Smooth muscle cell (in vitro differentiated cells): ENCODE data around the gene SPI1. TPM values are rescaled to one million over a fixed set of nuclear protein-coding genes. Genes with fewer than 3 reads are reported as not detected.
A peak's percentile ranks its signal among the peaks of the same experiment; 100 is the strongest.

Source experiments
- DNase-seq: peaks from one replicate; lab custom pipeline; 2025; ENCODE audit not compliant: unreplicated experiment; lab: John Stamatoyannopoulos, UW
- H2AFZ ChIP-seq: fragments of 200-600 bp; sonication (generic); 2 replicates; pipeline ENCODE4 v1.6.0; 2016; ENCODE audit warnings: antibody characterized with exemption, low read depth, mild to moderate bottlenecking
- H3F3A ChIP-seq: fragments of 200-600 bp; sonication (generic); 2 replicates; pipeline ENCODE4 v1.6.0; 2017; ENCODE audit warnings: antibody characterized with exemption, low read depth
- H3K27ac ChIP-seq: fragments of 200-600 bp; sonication (generic); 2 replicates; pipeline ENCODE4 v1.5.1; 2016; ENCODE audit warnings: low read depth, mild to moderate bottlenecking
- H3K27me3 ChIP-seq: fragments of 200-600 bp; sonication (generic); 2 replicates; pipeline ENCODE4 v1.6.1; 2016; ENCODE audit warnings: low read depth, mild to moderate bottlenecking
- H3K36me3 ChIP-seq: fragments of 200-600 bp; sonication (generic); 2 replicates; pipeline ENCODE4 v1.5.1; 2016; ENCODE audit warnings: low read depth
- H3K4me1 ChIP-seq: fragments of 200-600 bp; sonication (generic); 2 replicates; pipeline ENCODE4 v1.5.1; 2016; ENCODE audit warnings: low read depth
- H3K4me2 ChIP-seq: fragments of 200-600 bp; sonication (generic); 2 replicates; pipeline ENCODE4 v1.6.0; 2016; ENCODE audit warnings: mild to moderate bottlenecking
- H3K4me3 ChIP-seq: fragments of 200-600 bp; sonication (generic); 2 replicates; pipeline ENCODE4 v1.5.1; 2016; ENCODE audit warnings: mild to moderate bottlenecking
- H3K79me2 ChIP-seq: fragments of 200-600 bp; sonication (generic); 2 replicates; pipeline ENCODE4 v1.6.0; 2016; ENCODE audit warnings: low read depth, mild to moderate bottlenecking
- H3K9ac ChIP-seq: fragments of 200-600 bp; sonication (generic); 2 replicates; pipeline ENCODE4 v1.6.0; 2016; ENCODE audit warnings: low read depth
- H3K9me3 ChIP-seq: fragments of 200-600 bp; sonication (generic); replicated peaks from 2 replicates; pipeline ENCODE4 v1.5.1; 2016; ENCODE audit warnings: low read depth
- H4K20me1 ChIP-seq: fragments of 200-600 bp; sonication (generic); 2 replicates; pipeline ENCODE4 v1.6.0; 2016; ENCODE audit warnings: low read depth
- CTCF ChIP-seq: fragments of 200-600 bp; sonication (generic); IDR thresholded peaks from 2 replicates; pipeline ENCODE4 v1.5.1; 2017; ENCODE audit warnings: borderline replicate concordance, mild to moderate bottlenecking, antibody characterized with exemption; ENCODE audit not compliant: insufficient read depth, poor library complexity, severe bottlenecking
- WGBS: methylation state at CpG from one replicate; pipeline ENCODE4 v1.1.7; 2016; ENCODE audit warnings: low lambda C conversion rate; 5-methylcytosine and 5-hydroxymethylcytosine counted together
- polyA plus RNA-seq: library from polyadenylated mRNA; unstranded; fragments of >200 nt; fragmentation: Nextera tagmentation; extraction: Ambion mirVana; gene quantifications from 2 replicates; pipeline ENCODE4 v1.2.1, GENCODE V29; 2016
- total RNA-seq: library from RNA; depleted of rRNA; stranded (reverse); fragments of >200 nt; gene quantifications from 2 replicates; pipeline ENCODE4 v1.2.3, GENCODE V29; 2014

The SPI1 gene
- not detected in 2 replicates for total RNA-seq
- polyA plus RNA-seq, result not detected in 2 replicates

- no peaks in the 10 kb centered on the region for H4K20me1 ChIP-seq
- H3K79me2 ChIP-seq, result no peaks in the 10 kb centered on the region
- H3K4me2 ChIP-seq, result no peak within 1 kb of the TSS
- no peak for DNase-seq
- H3K4me1 ChIP-seq, result no peaks in the 10 kb centered on the region
- no peak within 1 kb of the TSS for H3K27ac ChIP-seq
- no peaks in the 10 kb centered on the region for H3F3A ChIP-seq
- no peak within 1 kb of the TSS for H2AFZ ChIP-seq
- no peaks in the 10 kb centered on the region for H3K9me3 ChIP-seq
- no peaks in the 10 kb centered on the region for H3K36me3 ChIP-seq
- no peak within 1 kb of the TSS for H3K4me3 ChIP-seq
- H3K27me3 ChIP-seq, result no peaks in the 10 kb centered on the region
- no peak within 1 kb of the TSS for H3K9ac ChIP-seq
- 83% methylated on average over 28 of the region's 31 CpGs for WGBS
- TF ChIP-seq CTCF, result no peak
Measured at GRCh38 chr11:47378010-47378835, at the start of gene SPI1. SPI1 (minus strand) TSS chr11:47378547; CDS start chr11:47378353, 194 bp downstream.

- no peak for TF ChIP-seq CTCF
- H3K4me2 ChIP-seq, result peak within 1 kb of the TSS; percentile 100
- H4K20me1 ChIP-seq, result no peaks in the 10 kb centered on the region
- H3K27ac ChIP-seq, result peak within 1 kb of the TSS; percentile 85
- no peaks in the 10 kb centered on the region for H3K27me3 ChIP-seq
- no peaks in the 10 kb centered on the region for H3F3A ChIP-seq
- peak within 1 kb of the TSS; percentile 96 for H3K9ac ChIP-seq
- WGBS, result 2% methylated on average over 59 of the region's 62 CpGs
- peak; percentile 95 for DNase-seq
- H3K4me3 ChIP-seq, result peak within 1 kb of the TSS; percentile 99
- peak within 1 kb of the TSS; percentile 82 for H2AFZ ChIP-seq
- no peaks in the 10 kb centered on the region for H3K36me3 ChIP-seq
- H3K79me2 ChIP-seq, result peaks cover 16% of the 10 kb centered on the region
- no peaks in the 10 kb centered on the region for H3K9me3 ChIP-seq
- H3K4me1 ChIP-seq, result peaks cover 6% of the 10 kb centered on the region
Measured at GRCh38 chr11:47426062-47426956, 48.0 kb upstream of the SPI1 start, which contains the start of gene PSMC3. PSMC3 (minus strand) TSS chr11:47426439; CDS start chr11:47426279, 160 bp downstream.

- Histone ChIP-seq H3K36me3 (no peaks in the 10 kb centered on the region), H3K79me2 (peaks cover 16% of the 10 kb centered on the region), H2AFZ (peak overlapping the region; percentile 82), H3K4me1 (peaks cover 6% of the 10 kb centered on the region), H4K20me1 (no peaks in the 10 kb centered on the region), H3K27me3 (no peaks in the 10 kb centered on the region), H3K4me2 (peak overlapping the region; percentile 100), H3K27ac (peak overlapping the region; percentile 85), H3K9me3 (no peaks in the 10 kb centered on the region), H3K4me3 (peak overlapping the region; percentile 99), H3F3A (no peaks in the 10 kb centered on the region), H3K9ac (peak overlapping the region; percentile 96)
- TF ChIP-seq CTCF, result no peak
- WGBS, result 3% methylated on average over 14 of the region's 14 CpGs
- no peak for DNase-seq
Measured at GRCh38 chr11:47425611-47426010, 47.3 kb upstream of the SPI1 start.
